Activated T-cell treated with anti-CD3 and anti-CD28 coated beads, Interleukin-2, amount 50 U/mL, for 1 hour (primary cell): ENCODE results near the gene DLG2.
"Not testable (repeated sequence)": the region's sequence is repeated elsewhere in the genome, so short reads cannot be mapped to it uniquely, and the experiment has no call there.

ENCODE experiments used
- DNase-seq: peaks from one replicate; pipeline ENCODE4 v3.0.0-alpha.2; 2020

Gene DLG2

GRCh38 chr11:85438328-85438727 is 188.8 kb downstream of the DLG2 start:
- DNase-seq = no peak

DNA sequence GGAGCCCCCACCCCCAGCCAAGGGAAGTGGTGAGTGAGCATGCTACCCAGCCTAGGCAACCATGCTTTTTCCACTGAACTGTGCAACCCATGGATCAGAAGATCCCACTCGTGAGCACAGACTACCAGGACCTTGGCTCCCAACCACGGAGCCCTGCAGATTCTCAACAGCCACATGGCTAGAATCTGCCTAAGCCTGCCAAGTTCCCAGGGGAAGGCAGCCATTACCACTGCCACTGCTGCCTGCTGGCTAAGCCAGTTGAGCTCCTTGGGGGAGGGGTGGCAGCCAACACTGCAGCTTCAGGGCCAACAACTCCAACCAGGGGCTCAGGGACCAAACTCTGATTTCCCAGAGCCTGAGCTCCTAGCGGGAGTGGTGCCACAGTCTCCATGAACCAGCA is 195.8 kb downstream of the DLG2 start:
- no peak for DNase-seq

GRCh38 chr11:85423794-85424193 is 203.3 kb downstream of the DLG2 start:
- no peak for DNase-seq

- no peak for DNase-seq
Measured at GRCh38 chr11:85423316-85423715, 203.8 kb downstream of the DLG2 start.

GRCh38 chr11:85414175-85414574 is 213.0 kb downstream of the DLG2 start:
- no peak for DNase-seq

- DNase-seq = no peak
Measured at GRCh38 chr11:85407648-85408047, 219.5 kb downstream of the DLG2 start.

- no peak for DNase-seq
Measured at GRCh38 chr11:85406841-85407240, 220.3 kb downstream of the DLG2 start.

DNA sequence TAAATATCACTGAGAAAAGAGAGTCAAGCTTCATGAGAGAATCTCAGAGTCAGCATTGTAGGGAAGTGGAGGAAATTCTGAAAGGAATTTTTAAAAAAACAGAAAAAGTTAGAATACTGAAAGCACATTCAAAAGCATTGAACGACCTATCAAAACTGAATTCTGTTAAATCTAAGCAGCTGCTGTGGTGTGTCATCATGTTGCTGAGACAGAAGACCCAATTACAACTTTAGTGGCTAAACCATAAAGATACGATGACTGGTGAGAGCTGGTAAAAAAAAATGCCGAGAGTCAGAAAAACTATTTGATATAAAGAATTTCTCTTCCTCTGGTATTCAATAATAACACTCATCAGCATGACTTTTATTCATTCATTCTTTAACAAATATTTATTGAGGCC is 220.8 kb downstream of the DLG2 start:
- no peak for DNase-seq

GRCh38 chr11:85395515-85396055 is 231.6 kb downstream of the DLG2 start:
- not testable (repeated sequence) for DNase-seq

GRCh38 chr11:85394283-85394682 is 232.9 kb downstream of the DLG2 start:
- DNase-seq = no peak

DNA sequence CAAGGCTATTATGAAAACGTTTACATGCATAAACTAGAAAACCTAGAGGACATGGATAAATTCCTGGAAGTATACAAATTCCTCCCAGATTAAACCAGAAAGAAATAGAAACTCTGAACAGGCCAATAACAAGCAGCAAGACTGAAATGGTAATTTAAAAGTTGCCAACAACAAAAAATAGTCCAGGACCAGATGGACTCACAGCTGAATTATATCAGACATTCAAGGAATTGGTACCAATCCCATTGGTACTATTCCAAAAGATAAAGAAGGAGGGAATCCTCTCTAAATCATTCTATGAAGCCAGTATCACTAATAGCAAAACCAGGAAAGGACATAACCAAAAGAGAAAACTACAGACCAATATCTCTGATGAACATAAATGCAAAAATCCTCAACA is 236.0 kb downstream of the DLG2 start:
- DNase-seq = no peak

DNA sequence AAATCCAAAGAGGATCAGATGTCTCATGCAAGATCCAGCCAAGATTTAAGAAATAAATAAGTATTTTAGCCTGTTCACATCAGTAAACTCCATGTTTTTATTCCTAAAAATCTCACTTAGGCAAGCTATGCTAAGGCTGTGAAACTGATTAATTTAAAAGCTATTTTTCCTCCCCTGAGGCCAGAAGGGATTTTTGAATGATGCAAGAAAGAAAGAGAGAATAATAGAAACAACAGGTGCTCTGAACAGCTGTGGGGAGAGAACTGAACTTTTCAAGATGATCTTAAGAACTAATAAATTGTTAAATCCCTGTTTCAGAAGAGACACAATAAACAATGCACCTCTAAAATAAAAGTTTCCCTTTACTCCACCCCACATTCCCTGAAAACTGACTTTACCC is 241.6 kb downstream of the DLG2 start:
- no peak for DNase-seq

DNA sequence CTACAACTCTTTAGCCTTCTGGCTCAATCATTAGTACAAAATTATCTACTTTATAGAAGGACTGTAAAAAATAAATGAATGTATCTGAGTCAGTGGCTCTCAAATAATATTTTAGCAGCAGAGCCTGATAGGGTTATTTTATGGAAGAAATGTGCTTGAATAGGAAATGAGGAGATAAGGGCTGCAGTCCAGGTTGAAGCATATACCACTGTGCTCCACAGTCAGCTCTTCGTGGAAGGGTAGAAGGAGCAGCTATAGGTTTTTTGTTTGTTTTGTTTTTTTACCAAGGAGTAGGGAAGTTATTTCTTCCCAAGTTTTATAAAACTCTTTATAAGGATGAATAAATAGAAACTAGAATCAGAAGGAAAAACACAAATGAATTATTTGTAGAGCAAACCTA is 242.0 kb downstream of the DLG2 start:
- DNase-seq = no peak

DNA sequence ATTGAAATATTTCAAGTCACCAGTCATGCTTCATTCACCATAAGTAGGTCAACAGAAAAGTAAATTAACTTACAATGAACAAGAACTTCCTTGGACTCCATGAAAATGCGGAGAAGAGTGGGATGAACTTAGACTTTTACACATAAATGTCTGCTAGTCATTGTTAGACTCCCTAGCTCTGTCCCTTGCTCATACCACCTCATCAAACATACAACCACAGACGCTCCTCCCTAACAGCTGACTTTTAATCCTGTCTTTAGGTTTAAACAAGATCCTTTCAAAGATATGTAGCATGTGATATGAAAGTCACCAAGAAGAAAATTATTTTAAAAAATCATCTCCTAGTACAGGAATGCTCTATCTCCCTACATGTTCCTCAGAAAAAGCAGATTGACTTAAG is 248.1 kb downstream of the DLG2 start:
- DNase-seq = no peak

GRCh38 chr11:85377901-85378300 is 249.2 kb downstream of the DLG2 start:
- DNase-seq = no peak

- no peak for DNase-seq
Measured at GRCh38 chr11:85359859-85360258, 267.3 kb downstream of the DLG2 start.

DNA sequence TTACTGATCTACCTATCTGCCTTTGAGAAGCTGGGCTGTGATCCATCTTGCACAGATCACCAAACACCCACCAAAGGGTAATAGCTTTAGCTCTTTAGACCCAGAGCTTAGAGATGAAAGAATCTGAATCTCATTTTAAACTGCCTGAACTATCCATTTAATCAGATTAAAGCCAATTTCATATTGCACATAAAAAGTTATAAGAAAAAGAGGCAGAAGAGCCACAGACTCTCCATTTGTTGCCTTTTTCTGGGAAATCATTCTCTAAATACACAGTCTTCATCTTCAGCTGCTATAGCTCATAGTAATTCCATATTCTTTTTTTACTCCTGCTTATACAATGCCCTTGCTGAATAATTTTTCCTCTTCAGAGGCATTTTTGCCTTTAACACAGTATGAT is 271.2 kb downstream of the DLG2 start:
- DNase-seq = no peak

GRCh38 chr11:85349539-85349938 is 277.6 kb downstream of the DLG2 start:
- DNase-seq = not testable (repeated sequence)

DNA sequence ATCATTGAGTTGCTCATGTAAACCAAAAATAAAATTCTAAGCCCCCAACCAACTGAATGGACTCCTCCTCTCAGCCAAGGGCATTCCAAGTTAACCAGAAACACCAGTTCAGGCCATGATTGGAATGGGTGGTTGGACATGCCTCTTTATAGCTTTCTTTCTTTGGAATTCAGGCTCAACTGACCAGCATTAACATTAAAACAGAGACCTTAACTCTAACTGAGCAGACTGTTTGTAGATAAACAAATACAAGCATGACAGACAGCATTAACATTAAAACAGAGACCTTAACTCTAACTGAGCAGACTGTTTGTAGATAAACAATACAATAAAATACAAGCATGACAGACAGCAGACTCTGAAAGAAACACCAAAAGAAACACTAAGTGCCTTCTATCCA is 278.2 kb downstream of the DLG2 start:
- no peak for DNase-seq

- DNase-seq = no peak
Measured at GRCh38 chr11:85347291-85347690, 279.9 kb downstream of the DLG2 start.

- no peak for DNase-seq
Measured at GRCh38 chr11:85346484-85346883, 280.7 kb downstream of the DLG2 start.

DNA sequence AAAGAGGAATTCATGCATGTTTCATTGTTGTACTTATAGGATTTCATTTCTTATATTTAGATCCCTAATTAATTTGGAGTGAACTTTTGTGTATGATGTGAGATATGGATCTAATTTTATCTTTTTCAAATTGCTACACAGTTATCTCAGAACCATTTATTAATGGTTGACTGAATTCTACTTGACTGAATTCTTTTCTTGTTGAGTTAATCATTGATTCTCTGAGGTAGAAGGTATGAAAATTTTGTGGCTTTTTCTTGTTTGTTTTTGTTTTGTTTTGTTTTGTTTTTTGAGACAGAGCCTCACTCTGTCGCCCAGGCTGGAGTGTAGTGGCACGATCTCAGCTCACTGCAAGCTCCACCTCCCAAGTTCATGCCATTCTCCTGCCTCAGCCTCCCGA is 286.3 kb downstream of the DLG2 start:
- not testable (repeated sequence) for DNase-seq

DNA sequence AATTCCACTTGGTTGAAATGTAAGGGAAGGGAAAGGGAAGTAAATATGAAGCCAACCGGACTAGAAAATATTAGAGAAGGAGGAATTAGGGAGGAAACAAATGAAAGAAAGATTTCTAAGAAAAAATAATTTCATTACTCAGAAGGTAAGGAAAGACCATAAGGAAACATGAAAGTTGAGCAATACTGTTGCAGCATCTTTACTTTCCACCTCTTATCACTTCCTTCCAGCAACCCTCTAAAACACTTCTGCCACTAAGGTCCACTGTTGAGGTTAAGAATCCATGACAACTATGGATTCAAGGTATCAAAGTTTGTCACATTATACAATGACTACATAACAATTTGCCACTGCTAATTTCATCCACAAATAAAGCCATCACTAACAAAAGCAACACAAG is 308.6 kb downstream of the DLG2 start:
- no peak for DNase-seq

DNA sequence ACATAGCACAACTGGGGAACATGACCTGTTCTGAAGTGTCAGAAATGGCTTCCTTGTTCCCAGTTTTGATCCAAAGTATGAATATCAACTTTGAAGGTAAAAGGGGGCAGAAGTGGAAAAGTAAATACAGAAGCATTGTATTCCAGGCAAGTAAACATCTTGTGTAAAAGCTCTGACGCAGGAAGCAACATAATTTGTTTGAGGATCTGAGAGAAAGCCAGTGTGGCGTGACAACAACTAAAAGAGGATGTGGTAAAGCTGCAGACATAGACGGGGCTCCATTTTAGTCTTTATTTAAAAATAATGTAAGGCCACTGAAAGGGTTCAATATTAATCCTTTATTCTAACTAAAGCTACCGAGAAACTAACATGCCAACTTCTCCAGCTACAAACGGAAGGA is 310.2 kb downstream of the DLG2 start:
- DNase-seq = no peak

DNA sequence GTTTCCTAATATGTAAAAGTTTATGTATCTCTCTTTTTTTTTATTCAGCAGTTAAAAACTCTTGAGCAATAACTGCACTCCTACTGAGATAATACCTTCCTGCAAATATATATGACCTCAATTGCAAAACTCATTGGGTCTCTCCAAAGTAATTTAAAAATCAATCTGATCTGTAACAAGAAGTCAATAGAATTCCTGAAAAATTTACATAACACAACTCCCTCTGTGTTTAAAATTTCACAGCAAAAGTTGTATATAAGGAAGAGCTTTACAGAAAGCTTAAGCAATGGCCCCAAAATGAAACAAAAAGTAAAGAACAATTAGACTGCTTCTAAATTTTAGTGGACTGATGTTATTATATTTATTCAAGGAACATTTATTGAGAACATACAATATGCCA is 313.4 kb downstream of the DLG2 start:
- no peak for DNase-seq

DNA sequence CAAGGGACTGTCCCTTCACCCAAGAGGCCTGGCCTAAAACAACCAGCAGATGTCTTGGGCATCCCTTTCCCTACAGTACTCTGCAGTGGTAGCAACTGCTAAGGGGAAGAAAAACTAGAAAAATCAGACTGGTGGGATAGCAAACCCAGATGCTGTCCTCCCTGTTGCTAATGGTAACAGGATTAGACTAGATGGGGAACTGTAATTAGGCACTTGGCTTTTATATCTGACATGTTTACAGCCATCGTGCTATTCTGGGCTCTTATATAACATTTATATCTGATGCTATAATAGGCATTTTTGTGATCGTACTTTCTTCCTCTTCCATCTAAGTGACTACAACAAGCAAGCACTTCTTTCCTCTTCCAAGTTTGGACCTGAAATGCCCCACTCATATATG is 316.7 kb downstream of the DLG2 start:
- DNase-seq = no peak
